GM23248 (cell line): ENCODE data around the gene ANKRD65.

Experiments
- EZH2 ChIP-seq: fragments of 200-600 bp; sonication (generic); IDR thresholded peaks from 2 replicates; pipeline ENCODE4 v1.6.1; 2018; ENCODE audit warnings: antibody characterized with exemption, mild to moderate bottlenecking; ENCODE audit not compliant: insufficient read depth, poor library complexity, severe bottlenecking
- EZH2phosphoT487 ChIP-seq: fragments of 200-600 bp; sonication (generic); IDR thresholded peaks from 2 replicates; pipeline ENCODE4 v1.6.1; 2018; ENCODE audit warnings: antibody characterized with exemption, moderate library complexity, mild to moderate bottlenecking, low read depth; ENCODE audit not compliant: insufficient read depth

- no peak for TF ChIP-seq EZH2phosphoT487
- no peak for TF ChIP-seq EZH2
Observed at GRCh38 chr1:1385931-1386330, 35.1 kb downstream of the ANKRD65 start.
